ENCODE results near the gene PPP1R37.

DNA sequence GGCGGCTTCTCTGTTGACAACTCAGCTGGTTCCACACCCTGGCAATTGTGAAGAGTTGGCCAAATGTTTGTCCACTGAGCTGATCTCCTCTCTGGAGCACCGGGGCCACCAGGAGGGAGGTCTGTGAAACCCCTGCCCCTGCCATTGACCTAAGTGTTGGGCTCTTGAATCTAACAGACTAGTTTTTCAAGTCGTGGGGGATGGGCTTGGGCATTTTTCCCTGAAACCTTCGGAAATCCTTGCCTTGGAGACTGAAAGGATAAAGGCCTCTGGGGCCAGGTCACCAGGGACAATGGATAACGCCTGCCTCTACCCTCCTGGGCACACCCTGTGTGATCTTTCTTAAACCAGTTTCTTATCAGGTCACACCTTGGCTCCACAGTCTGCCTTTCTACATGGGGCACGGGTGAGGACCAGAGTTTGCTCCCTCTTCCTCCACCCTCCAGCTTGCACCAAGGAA, 13.0 kb upstream of the PPP1R37 start:
- TF ChIP-seq, protein P1, sequence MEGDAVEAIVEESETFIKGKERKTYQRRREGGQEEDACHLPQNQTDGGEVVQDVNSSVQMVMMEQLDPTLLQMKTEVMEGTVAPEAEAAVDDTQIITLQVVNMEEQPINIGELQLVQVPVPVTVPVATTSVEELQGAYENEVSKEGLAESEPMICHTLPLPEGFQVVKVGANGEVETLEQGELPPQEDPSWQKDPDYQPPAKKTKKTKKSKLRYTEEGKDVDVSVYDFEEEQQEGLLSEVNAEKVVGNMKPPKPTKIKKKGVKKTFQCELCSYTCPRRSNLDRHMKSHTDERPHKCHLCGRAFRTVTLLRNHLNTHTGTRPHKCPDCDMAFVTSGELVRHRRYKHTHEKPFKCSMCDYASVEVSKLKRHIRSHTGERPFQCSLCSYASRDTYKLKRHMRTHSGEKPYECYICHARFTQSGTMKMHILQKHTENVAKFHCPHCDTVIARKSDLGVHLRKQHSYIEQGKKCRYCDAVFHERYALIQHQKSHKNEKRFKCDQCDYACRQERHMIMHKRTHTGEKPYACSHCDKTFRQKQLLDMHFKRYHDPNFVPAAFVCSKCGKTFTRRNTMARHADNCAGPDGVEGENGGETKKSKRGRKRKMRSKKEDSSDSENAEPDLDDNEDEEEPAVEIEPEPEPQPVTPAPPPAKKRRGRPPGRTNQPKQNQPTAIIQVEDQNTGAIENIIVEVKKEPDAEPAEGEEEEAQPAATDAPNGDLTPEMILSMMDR (conservative IDR thresholded peaks at IDR 0.05 in 1 of 2, IDR thresholded peaks at IDR 0.05 in 1 of 2; ENCODE audit: low read depth in 1 of 2, low read length in 2 of 2): no peak
- no peak for TF ChIP-seq EZH2 (IDR thresholded peaks at IDR 0.05; ENCODE audit: low read length, missing control alignments)

All from fibroblast of lung (primary cell).